ENCODE results near the gene VN1R5. TPM values are rescaled to one million over a fixed set of nuclear protein-coding genes. Genes with fewer than 3 reads are reported as not detected.
"Not testable (repeated sequence)": the region's sequence is repeated elsewhere in the genome, so short reads cannot be mapped to it uniquely, and the experiment has no call there.

Gene VN1R5
- not detected for total RNA-seq
- not detected for polyA plus RNA-seq

DNA sequence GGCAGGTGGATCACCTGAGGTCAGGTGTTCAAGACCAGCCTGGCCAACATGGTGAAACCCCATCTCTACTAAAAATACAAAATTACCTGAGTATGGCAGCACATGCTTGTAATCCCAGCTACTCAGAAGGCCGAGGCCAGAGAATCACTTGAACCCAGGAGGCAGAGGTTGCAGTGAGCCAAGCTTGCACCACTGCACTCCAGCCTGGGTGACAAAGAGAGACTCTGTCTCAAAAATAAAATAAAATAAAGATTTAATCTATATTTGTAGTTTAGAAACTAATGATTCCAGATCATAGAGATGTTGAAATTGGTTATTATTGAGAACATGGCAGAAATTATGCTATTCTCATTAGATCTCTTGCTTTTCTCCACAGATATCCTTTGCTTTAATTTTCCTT is at the start of gene VN1R5:
TSS of gene VN1R5 (plus strand) at position 301 of the 400 bp plus-strand sequence.
- H3K4me1 ChIP-seq (ENCODE audit: insufficient read depth, low read length); intact Hi-C loops (cut with micrococcal nuclease): not testable (repeated sequence)

DNA sequence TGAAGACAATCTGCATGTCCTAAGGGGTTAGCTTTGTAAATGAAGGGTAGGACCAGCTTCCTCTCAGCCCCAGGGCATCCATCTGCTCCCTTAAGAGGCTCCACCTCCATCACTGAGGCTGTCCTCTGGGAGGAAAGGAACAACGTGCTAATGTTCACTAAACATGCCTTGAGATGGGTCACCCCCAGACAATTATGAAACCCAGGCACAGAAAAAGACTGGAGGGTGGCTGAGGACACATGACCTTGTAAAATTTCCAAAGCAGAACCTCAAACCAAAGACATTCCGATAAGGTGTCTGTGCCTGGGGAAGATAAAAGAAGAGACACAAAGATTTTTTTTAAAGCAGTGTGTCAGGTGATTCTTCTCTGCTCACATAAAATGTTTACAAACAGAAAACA is 46.5 kb upstream of the VN1R5 start:
- peak overlapping the region; percentile 77 to 96 (median 94) for H3K4me3 Mint-ChIP-seq
- H3K36me3 Mint-ChIP-seq, result peaks cover 18 to 35% of the 10 kb centered on the region in 2 donors
- no peaks in the 10 kb centered on the region for H3K27me3 ChIP-seq (ENCODE audit: insufficient read depth, low read length)
- no peaks in the 10 kb centered on the region for H3K9me3 ChIP-seq (ENCODE audit: control insufficient read depth in 1 of 2, low read length in 2 of 2)
- H3K27ac Mint-ChIP-seq, result peak overlapping the region; percentile 80 to 95 (median 92)
- peak overlapping the region; percentile 76 for H3K27ac ChIP-seq (ENCODE audit: low read depth, low read length)
- H3K4me3 ChIP-seq (ENCODE audit: low read length in 2 of 2), result peak overlapping the region in 1 of 2 donors; percentile 66
- no peaks in the 10 kb centered on the region for H3K27me3 Mint-ChIP-seq
- peaks cover 78% of the 10 kb centered on the region for H3K4me1 ChIP-seq (ENCODE audit: insufficient read depth, low read length)
- intact Hi-C loops (cut with micrococcal nuclease), result no loop called here
- CTCF ChIA-PET (ENCODE audit: partially characterized antibody), result interaction anchor here (1.5 kb wide), 1 partner anchor 181 kb away, joined by 5 read pairs; no protein-coding TSS in a partner anchor
- POLR2A ChIA-PET (ENCODE audit: partially characterized antibody), result interaction anchor here (1.5 kb wide), 1 partner anchor 122 kb away, joined by 7 read pairs; the partner anchor contains the start of gene ZNF496
- H3K36me3 ChIP-seq (ENCODE audit: insufficient read depth, low read length), result no peaks in the 10 kb centered on the region
- peaks cover 0 to 3% (median 0%) of the 10 kb centered on the region in 8 donors for H3K9me3 Mint-ChIP-seq
- peaks cover 53 to 86% (median 69%) of the 10 kb centered on the region in 4 donors for H3K4me1 Mint-ChIP-seq
- DNase-seq, result no peak

More for the DNA sequence above, at the start of gene VN1R5:
- H3K4me3 Mint-ChIP-seq; H3K27ac Mint-ChIP-seq; H3K9me3 ChIP-seq (ENCODE audit: control insufficient read depth in 1 of 2, low read length in 2 of 2); POLR2A ChIA-PET (ENCODE audit: partially characterized antibody); H3K4me3 ChIP-seq (ENCODE audit: low read length in 2 of 2); DNase-seq; H3K27ac ChIP-seq (ENCODE audit: low read depth, low read length); H3K27me3 ChIP-seq (ENCODE audit: insufficient read depth, low read length); CTCF ChIA-PET (ENCODE audit: partially characterized antibody); H3K36me3 Mint-ChIP-seq; H3K4me1 Mint-ChIP-seq; H3K27me3 Mint-ChIP-seq; H3K36me3 ChIP-seq (ENCODE audit: insufficient read depth, low read length): not testable (repeated sequence)
- peaks cover 2 to 16% (median 7%) of the 10 kb centered on the region in 8 donors for H3K9me3 Mint-ChIP-seq

DNA sequence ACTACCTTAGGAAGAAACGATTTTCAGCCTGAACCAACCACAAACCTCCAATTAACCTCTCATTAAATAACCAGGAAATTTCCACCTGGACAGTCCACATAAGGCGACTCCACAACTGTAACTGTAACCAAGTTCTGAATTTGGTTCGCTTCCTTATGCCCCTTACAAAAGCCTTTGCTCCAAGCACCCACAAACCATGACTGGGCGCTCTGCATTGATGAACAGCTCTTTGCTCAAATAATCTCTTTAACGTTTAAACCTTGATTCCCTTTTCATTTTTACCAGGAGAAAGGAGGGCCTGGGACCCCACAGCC is 45.9 kb upstream of the VN1R5 start:
- POLR2A ChIA-PET (ENCODE audit: partially characterized antibody), result interaction anchor here (0.8 to 1.8 kb wide), 9 partner anchors 11 to 279 kb away, joined by 3 to 10 read pairs (median 3); partner anchors contain the start of genes ZNF496, ZNF669 and ZNF670

DNA sequence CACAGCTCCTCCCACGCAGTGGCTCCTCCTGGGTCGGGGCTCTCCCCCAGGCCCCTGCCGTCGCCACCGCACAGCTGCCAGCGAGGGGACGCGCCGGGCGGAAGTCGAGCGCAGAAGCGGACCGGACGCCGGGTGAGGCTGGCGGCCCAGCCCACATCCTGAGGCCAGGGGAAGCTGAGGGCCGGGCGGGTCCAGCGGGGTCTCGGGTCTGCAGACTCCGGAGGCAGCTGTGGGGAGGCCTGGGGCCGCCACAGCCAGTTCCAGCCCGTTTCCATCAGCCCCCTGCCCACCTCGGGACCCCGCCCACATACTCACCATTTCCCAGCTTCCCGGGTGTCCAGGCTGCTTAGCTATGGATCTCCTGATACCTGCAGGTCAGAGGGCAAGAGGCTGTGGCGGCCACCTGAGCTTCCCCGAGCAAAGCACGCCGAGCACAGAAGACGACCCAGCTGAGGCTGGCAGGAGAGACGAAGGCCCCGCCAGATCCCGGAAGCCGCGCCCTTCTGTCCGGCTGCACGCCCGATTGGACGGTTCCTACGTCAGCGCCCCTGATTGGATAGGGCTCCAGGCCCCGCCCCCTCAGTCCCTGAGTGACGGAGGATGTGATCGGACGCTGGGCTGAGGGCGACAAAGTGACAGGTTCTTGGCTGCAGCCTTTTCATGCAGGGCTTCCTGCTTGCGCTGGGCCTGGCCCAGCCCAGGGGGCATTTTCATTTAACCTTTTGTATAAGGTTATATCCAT is 45.3 kb upstream of the VN1R5 start:
- H3K27ac ChIP-seq (ENCODE audit: low read depth, low read length), result peak overlapping the region; percentile 76
- intact Hi-C loops (cut with micrococcal nuclease), result loop anchor here (1.0 to 10.0 kb wide), 6 partner anchors 38 to 280 kb away; partner anchors contain the start of genes AHCTF1, ZNF124, ZNF496 and ZNF669
- H3K36me3 ChIP-seq (ENCODE audit: insufficient read depth, low read length), result no peaks in the 10 kb centered on the region
- peaks cover 50 to 74% (median 64%) of the 10 kb centered on the region in 4 donors for H3K4me1 Mint-ChIP-seq
- H3K4me1 ChIP-seq (ENCODE audit: insufficient read depth, low read length), result peaks cover 70% of the 10 kb centered on the region
- ChIA-PET POLR2A (ENCODE audit: partially characterized antibody) (interaction anchor here (0.8 to 1.8 kb wide), 9 partner anchors 12 to 279 kb away, joined by 3 to 10 read pairs (median 3); partner anchors contain the start of genes ZNF496, ZNF669 and ZNF670), CTCF (ENCODE audit: partially characterized antibody) (interaction anchor here (1.5 kb wide), 1 partner anchor 180 kb away, joined by 5 read pairs; no protein-coding TSS in a partner anchor)
- no peaks in the 10 kb centered on the region for H3K27me3 Mint-ChIP-seq
- H3K4me3 Mint-ChIP-seq, result peak overlapping the region; percentile 94 to 97 (median 95)
- peak; percentile 91 to 93 (median 92) for DNase-seq
- peaks cover 0 to 3% (median 0%) of the 10 kb centered on the region in 8 donors for H3K9me3 Mint-ChIP-seq
- H3K4me3 ChIP-seq (ENCODE audit: low read length in 2 of 2), result peak overlapping the region; percentile 66 to 70
- no peaks in the 10 kb centered on the region for H3K9me3 ChIP-seq (ENCODE audit: control insufficient read depth in 1 of 2, low read length in 2 of 2)
- peaks cover 18 to 31% of the 10 kb centered on the region in 2 donors for H3K36me3 Mint-ChIP-seq
- H3K27ac Mint-ChIP-seq, result peak overlapping the region; percentile 95 to 97 (median 95)
- H3K27me3 ChIP-seq (ENCODE audit: insufficient read depth, low read length), result no peaks in the 10 kb centered on the region

More for the DNA sequence above, 45.9 kb upstream of the VN1R5 start:
- Histone ChIP-seq H3K4me3 (ENCODE audit: low read length in 2 of 2) (peak overlapping the region; percentile 66 to 70), H3K36me3 (ENCODE audit: insufficient read depth, low read length) (no peaks in the 10 kb centered on the region), H3K27ac (ENCODE audit: low read depth, low read length) (peak overlapping the region; percentile 76), H3K27me3 (ENCODE audit: insufficient read depth, low read length) (no peaks in the 10 kb centered on the region), H3K9me3 (ENCODE audit: control insufficient read depth in 1 of 2, low read length in 2 of 2) (no peaks in the 10 kb centered on the region), H3K4me1 (ENCODE audit: insufficient read depth, low read length) (peaks cover 75% of the 10 kb centered on the region)
- intact Hi-C loops (cut with micrococcal nuclease), result loop anchor here (1.0 to 10.0 kb wide), 6 partner anchors 37 to 279 kb away; partner anchors contain the start of genes AHCTF1, ZNF124, ZNF496 and ZNF669
- peak overlapping the region; percentile 77 to 96 (median 94) for H3K4me3 Mint-ChIP-seq
- peaks cover 18 to 33% of the 10 kb centered on the region in 2 donors for H3K36me3 Mint-ChIP-seq
- peak overlapping the region; percentile 80 to 95 (median 92) for H3K27ac Mint-ChIP-seq
- CTCF ChIA-PET (ENCODE audit: partially characterized antibody), result interaction anchor here (1.5 kb wide), 1 partner anchor 180 kb away, joined by 5 read pairs; no protein-coding TSS in a partner anchor
- no peak for DNase-seq
- H3K4me1 Mint-ChIP-seq, result peaks cover 51 to 79% (median 67%) of the 10 kb centered on the region in 4 donors
- no peaks in the 10 kb centered on the region for H3K27me3 Mint-ChIP-seq
- peaks cover 0 to 3% (median 0%) of the 10 kb centered on the region in 8 donors for H3K9me3 Mint-ChIP-seq

DNA sequence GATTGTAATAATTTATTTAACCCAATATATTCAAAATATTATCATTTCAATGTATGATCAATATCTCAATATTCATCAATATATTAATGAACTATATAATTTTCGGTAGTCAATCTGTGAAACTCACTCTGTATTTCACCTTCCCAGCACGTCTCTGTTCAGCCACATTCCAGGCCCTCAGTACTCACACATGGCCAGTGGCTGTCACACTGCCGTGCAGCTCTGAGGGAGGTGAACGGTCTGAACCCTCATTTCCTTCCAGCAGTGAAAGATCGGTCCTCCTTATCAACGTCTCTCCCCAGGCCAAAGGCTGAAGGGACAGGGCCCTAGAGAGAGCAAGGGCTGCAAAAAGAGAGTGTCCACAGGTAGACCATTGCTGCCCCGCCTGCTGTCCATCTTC is 44.5 kb upstream of the VN1R5 start:
- DNase-seq, result no peak
- Mint-ChIP-seq H3K4me1 (peaks cover 45 to 66% (median 59%) of the 10 kb centered on the region in 4 donors), H3K36me3 (peaks cover 12 to 25% of the 10 kb centered on the region in 2 donors), H3K4me3 (peak overlapping the region in 7 of 8 donors; percentile 44 to 81 (median 73)), H3K9me3 (peaks cover 0 to 3% (median 0%) of the 10 kb centered on the region in 8 donors), H3K27ac (peak overlapping the region; percentile 13 to 97 (median 89)), H3K27me3 (no peaks in the 10 kb centered on the region)
- H3K27ac ChIP-seq (ENCODE audit: low read depth, low read length), result no peak overlapping the region
- ChIA-PET POLR2A (ENCODE audit: partially characterized antibody) (interaction anchor here (1.1 to 1.8 kb wide), 3 partner anchors 12 to 279 kb away, joined by 3 to 4 read pairs (median 3); no protein-coding TSS in a partner anchor), CTCF (ENCODE audit: partially characterized antibody) (no interaction called here)
- intact Hi-C loops (cut with micrococcal nuclease), result loop anchor here (2.0 to 10.0 kb wide), 3 partner anchors 39 to 281 kb away; partner anchors contain the start of genes AHCTF1 and ZNF124
- no peaks in the 10 kb centered on the region for H3K36me3 ChIP-seq (ENCODE audit: insufficient read depth, low read length)
- no peak overlapping the region for H3K4me3 ChIP-seq (ENCODE audit: low read length in 2 of 2)
- H3K9me3 ChIP-seq (ENCODE audit: control insufficient read depth in 1 of 2, low read length in 2 of 2), result no peaks in the 10 kb centered on the region
- H3K4me1 ChIP-seq (ENCODE audit: insufficient read depth, low read length), result peaks cover 62% of the 10 kb centered on the region
- no peaks in the 10 kb centered on the region for H3K27me3 ChIP-seq (ENCODE audit: insufficient read depth, low read length)

DNA sequence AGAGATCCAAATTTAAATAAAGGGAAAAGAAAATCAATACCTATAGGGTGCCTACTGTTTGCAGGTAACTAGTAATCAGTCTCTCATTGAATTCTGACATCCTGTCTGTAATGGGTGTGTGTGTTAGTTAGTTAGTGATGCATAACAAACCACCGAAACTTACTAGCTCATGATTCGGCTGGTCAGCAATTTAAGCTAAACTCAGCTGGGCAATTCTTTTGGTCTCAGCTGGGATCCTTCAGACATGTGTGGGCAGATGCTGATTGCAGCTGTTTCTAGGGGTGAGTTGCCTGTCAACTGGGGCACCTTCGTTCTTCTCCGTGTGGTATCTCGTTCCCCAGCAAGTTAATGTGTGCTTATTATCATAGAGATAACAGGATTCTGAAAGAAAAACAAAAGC is 43.9 kb upstream of the VN1R5 start:
- peak overlapping the region; percentile 13 to 97 (median 87) for H3K27ac Mint-ChIP-seq
- peaks cover 0 to 3% (median 0%) of the 10 kb centered on the region in 8 donors for H3K9me3 Mint-ChIP-seq
- Histone ChIP-seq H3K4me3 (ENCODE audit: low read length in 2 of 2) (no peak overlapping the region), H3K27me3 (ENCODE audit: insufficient read depth, low read length) (no peaks in the 10 kb centered on the region), H3K9me3 (ENCODE audit: control insufficient read depth in 1 of 2, low read length in 2 of 2) (no peaks in the 10 kb centered on the region), H3K27ac (ENCODE audit: low read depth, low read length) (no peak overlapping the region), H3K4me1 (ENCODE audit: insufficient read depth, low read length) (peaks cover 59% of the 10 kb centered on the region), H3K36me3 (ENCODE audit: insufficient read depth, low read length) (no peaks in the 10 kb centered on the region)
- peaks cover 43 to 65% (median 59%) of the 10 kb centered on the region in 4 donors for H3K4me1 Mint-ChIP-seq
- ChIA-PET CTCF (ENCODE audit: partially characterized antibody) (no interaction called here), POLR2A (ENCODE audit: partially characterized antibody) (interaction anchor here (1.3 kb wide), 1 partner anchor 178 kb away, joined by 3 read pairs; no protein-coding TSS in a partner anchor)
- peaks cover 10 to 24% of the 10 kb centered on the region in 2 donors for H3K36me3 Mint-ChIP-seq
- no peak for DNase-seq
- peak overlapping the region; percentile 44 to 81 (median 72) for H3K4me3 Mint-ChIP-seq
- H3K27me3 Mint-ChIP-seq, result no peaks in the 10 kb centered on the region
- intact Hi-C loops (cut with micrococcal nuclease), result loop anchor here (10.0 kb wide), 1 partner anchor 183 kb away; no protein-coding TSS in a partner anchor
